Hepatocyte (in vitro differentiated cells): ENCODE results near the gene SH2D3C. TPM values are rescaled to one million over a fixed set of nuclear protein-coding genes. Genes with fewer than 3 reads are reported as not detected.

Experiments used
- DNase-seq: peaks from one replicate; pipeline ENCODE4 v3.0.0-alpha.2; 2016; ENCODE audit warnings: low spot score
- H2AFZ ChIP-seq: fragments of 200-600 bp; sonication (generic); 2 replicates; pipeline ENCODE4 v1.6.0; 2016; ENCODE audit warnings: antibody characterized with exemption, mild to moderate bottlenecking
- H3K27ac ChIP-seq: fragments of 200-600 bp; sonication (generic); 2 replicates; pipeline ENCODE4 v1.5.1; 2016; ENCODE audit warnings: mild to moderate bottlenecking
- H3K27me3 ChIP-seq: fragments of 200-600 bp; sonication (generic); 2 replicates; pipeline ENCODE4 v1.6.1; 2016
- H3K36me3 ChIP-seq: fragments of 200-600 bp; sonication (generic); replicated peaks from 2 replicates; pipeline ENCODE4 v1.5.1; 2016; ENCODE audit warnings: low read depth; ENCODE audit not compliant: insufficient read depth
- H3K4me1 ChIP-seq: fragments of 200-600 bp; sonication (generic); 2 replicates; pipeline ENCODE4 v1.5.1; 2016; ENCODE audit warnings: mild to moderate bottlenecking, moderate library complexity; ENCODE audit not compliant: insufficient read depth
- H3K4me2 ChIP-seq: fragments of 200-600 bp; sonication (generic); 2 replicates; pipeline ENCODE4 v1.6.0; 2016
- H3K4me3 ChIP-seq: fragments of 200-600 bp; sonication (generic); 2 replicates; pipeline ENCODE4 v1.5.1; 2016; ENCODE audit warnings: mild to moderate bottlenecking
- H3K79me2 ChIP-seq: fragments of 200-600 bp; sonication (generic); 2 replicates; pipeline ENCODE4 v1.6.0; 2017; ENCODE audit warnings: mild to moderate bottlenecking
- H3K9me2 ChIP-seq: fragments of 200-600 bp; sonication (generic); replicated peaks from 2 replicates; pipeline ENCODE4 v1.6.0; 2017; ENCODE audit warnings: mild to moderate bottlenecking; ENCODE audit not compliant: insufficient read depth
- H3K9me3 ChIP-seq: fragments of 200-600 bp; sonication (generic); 2 replicates; pipeline ENCODE4 v1.5.1; 2016; ENCODE audit warnings: low read depth, mild to moderate bottlenecking
- H4K20me1 ChIP-seq: fragments of 200-600 bp; sonication (generic); 2 replicates; pipeline ENCODE4 v1.6.0; 2016; ENCODE audit warnings: mild to moderate bottlenecking; ENCODE audit not compliant: insufficient read depth, poor library complexity, severe bottlenecking
- CTCF ChIP-seq: fragments of 200-600 bp; sonication (generic); IDR thresholded peaks from 2 replicates; pipeline ENCODE4 v1.5.1; 2016; ENCODE audit warnings: antibody characterized with exemption, mild to moderate bottlenecking; ENCODE audit not compliant: poor library complexity
- EZH2 ChIP-seq: fragments of 200-600 bp; sonication (generic); IDR thresholded peaks from 2 replicates; pipeline ENCODE4 v1.6.1; 2016; ENCODE audit warnings: antibody characterized with exemption, mild to moderate bottlenecking, borderline replicate concordance
- EZH2phosphoT487 ChIP-seq: fragments of 200-600 bp; sonication (generic); IDR thresholded peaks from one replicate; pipeline ENCODE4 v1.6.1; 2018; ENCODE audit warnings: antibody characterized with exemption, mild to moderate bottlenecking, low read depth, moderate library complexity; ENCODE audit not compliant: unreplicated experiment, severe bottlenecking
- WGBS: methylation state at CpG from one replicate; pipeline ENCODE4 v1.1.6; 2016; ENCODE audit warnings: low lambda C conversion rate; ENCODE audit errors: missing lambda C conversion rate; 5-methylcytosine and 5-hydroxymethylcytosine counted together
- polyA plus RNA-seq: library from polyadenylated mRNA; unstranded; fragments of >200 nt; fragmentation: Nextera tagmentation; extraction: Ambion mirVana; gene quantifications from 2 replicates; pipeline ENCODE4 v1.2.1, GENCODE V29; 2016
- total RNA-seq: library from RNA; depleted of rRNA; stranded (reverse); fragments of >200 nt; gene quantifications from 2 replicates; pipeline ENCODE4 v1.2.3, GENCODE V29; 2014

SH2D3C gene
- total and polyA plus RNA-seq, 2 experiments from 2014 or later: 0.23 to 0.89 TPM

- Histone ChIP-seq H3K4me3 (no peak overlapping the region), H3K79me2 (no peaks in the 10 kb centered on the region), H3K36me3 (no peaks in the 10 kb centered on the region), H3K9me3 (no peaks in the 10 kb centered on the region), H3K4me2 (no peak overlapping the region), H3K27ac (no peak overlapping the region), H3K9me2 (no peaks in the 10 kb centered on the region), H3K4me1 (peaks cover 20% of the 10 kb centered on the region), H3K27me3 (no peaks in the 10 kb centered on the region), H4K20me1 (no peaks in the 10 kb centered on the region), H2AFZ (no peak overlapping the region)
- WGBS: 53% methylated on average over 11 of the region's 11 CpGs
- TF ChIP-seq CTCF (no peak), EZH2 (no peak), EZH2phosphoT487 (no peak)
- no peak for DNase-seq
These were observed 18.4 kb upstream of the SH2D3C start for GRCh38 chr9:127796852-127797370.

- no peak for DNase-seq
- Histone ChIP-seq H3K79me2 (no peaks in the 10 kb centered on the region), H3K27me3 (no peaks in the 10 kb centered on the region), H3K9me2 (no peaks in the 10 kb centered on the region), H4K20me1 (peaks cover 4% of the 10 kb centered on the region), H3K36me3 (no peaks in the 10 kb centered on the region), H3K27ac (no peak overlapping the region), H3K4me3 (no peak overlapping the region), H3K4me2 (no peak overlapping the region), H2AFZ (no peak overlapping the region), H3K4me1 (peaks cover 15% of the 10 kb centered on the region), H3K9me3 (no peaks in the 10 kb centered on the region)
- no peak for TF ChIP-seq EZH2
- no peak for TF ChIP-seq CTCF
- TF ChIP-seq EZH2phosphoT487: no peak
- 75% methylated on average over 8 of the region's 8 CpGs for WGBS
These were observed 17.9 kb upstream of the SH2D3C start for GRCh38 chr9:127796225-127796813.

GRCh38 chr9:127794001-127794791, 15.7 kb upstream of the SH2D3C start:
- whole genome bisulfite sequencing: 84% methylated on average over 14 of the region's 14 CpGs
- Histone ChIP-seq H3K4me1 (peaks cover 12% of the 10 kb centered on the region), H3K4me2 (no peak overlapping the region), H4K20me1 (peaks cover 22% of the 10 kb centered on the region), H3K79me2 (peaks cover 14% of the 10 kb centered on the region), H3K27me3 (no peaks in the 10 kb centered on the region), H3K4me3 (no peak overlapping the region), H2AFZ (no peak overlapping the region), H3K27ac (no peak overlapping the region), H3K36me3 (no peaks in the 10 kb centered on the region), H3K9me2 (no peaks in the 10 kb centered on the region), H3K9me3 (no peaks in the 10 kb centered on the region)
- TF ChIP-seq EZH2phosphoT487 (no peak), CTCF (no peak), EZH2 (no peak)
- DNase-seq: no peak
